HEK293 (cell line): ENCODE results near the gene BCAT1.

ENCODE experiments used
- CTCF ChIA-PET: fragments of 350-600 bp; formaldehyde crosslinking; extraction: SDS; loops from one replicate; lab custom pipeline; 2021; ENCODE audit warnings: antibody characterized with exemption; lab: Yijun Ruan, JAX
- POLR2A ChIA-PET: fragments of 300-600 bp; formaldehyde crosslinking; extraction: SDS; loops from one replicate; lab custom pipeline; 2020; ENCODE audit warnings: antibody characterized with exemption, inconsistent platforms; lab: Yijun Ruan, JAX
- H3K27ac ChIP-seq: fragments of 200-500 bp; sonication (Bioruptor generic); 2 replicates; pipeline ENCODE4 v1.5.1; 2014; ENCODE audit warnings: low read depth, low read length, control low read depth, inconsistent platforms; ENCODE audit errors: extremely low read depth
- H3K36me3 ChIP-seq, 2 experiments: fragments of 200-500 bp in 1 of 2; sonication (Bioruptor generic) in 1 of 2; 1 replicate in 1 of 2; 2 replicates in 1 of 2; pipeline ENCODE4 v1.5.1; 2014 to 2017; ENCODE audit warnings: inconsistent platforms in 2 of 2, low read length in 2 of 2; ENCODE audit not compliant: control insufficient read depth in 2 of 2, insufficient read depth in 1 of 2
- H3K4me1 ChIP-seq: fragments of 200-500 bp; sonication (Bioruptor generic); 2 replicates; pipeline ENCODE4 v1.5.1; 2014; ENCODE audit warnings: mild to moderate bottlenecking, low read length, inconsistent platforms; ENCODE audit not compliant: control insufficient read depth, insufficient read depth
- H3K4me3 ChIP-seq: 2 replicates; pipeline ENCODE4 v1.5.1; 2011; ENCODE audit warnings: low read depth, mild to moderate bottlenecking, control low read depth, low read length, moderate library complexity
- H3K9me3 ChIP-seq: fragments of 200-500 bp; sonication (Bioruptor generic); 2 replicates; pipeline ENCODE4 v1.5.1; 2014; ENCODE audit warnings: low read depth, low read length, inconsistent platforms; ENCODE audit not compliant: control insufficient read depth, insufficient read depth
- GLIS2 ChIP-seq: fragments of 450-650 bp; formaldehyde crosslinking; IDR thresholded peaks from 2 replicates; pipeline ENCODE4 v1.5.1; 2016; ENCODE audit warnings: missing biosample characterization, missing genetic modification characterization
- HIC1 ChIP-seq: fragments of 450-650 bp; formaldehyde crosslinking; IDR thresholded peaks from 2 replicates; pipeline ENCODE4 v1.5.1; 2016; ENCODE audit warnings: missing biosample characterization, missing genetic modification characterization
- PRDM1 ChIP-seq: fragments of 450-650 bp; formaldehyde crosslinking; IDR thresholded peaks from 2 replicates; pipeline ENCODE4; 2016; ENCODE audit warnings: missing biosample characterization, missing genetic modification characterization
- SALL2 ChIP-seq: fragments of 450-650 bp; formaldehyde crosslinking; IDR thresholded peaks from 2 replicates; pipeline ENCODE4 v1.5.0; 2017; ENCODE audit warnings: missing biosample characterization, mild to moderate bottlenecking, missing genetic modification characterization, borderline replicate concordance
- ZBTB48 ChIP-seq: fragments of 450-650 bp; formaldehyde crosslinking; IDR thresholded peaks from 2 replicates; pipeline ENCODE4 v1.5.1; 2016; ENCODE audit warnings: missing biosample characterization, missing genetic modification characterization
- ZBTB49 ChIP-seq: fragments of 450-650 bp; formaldehyde crosslinking; IDR thresholded peaks from 2 replicates; pipeline ENCODE4 v1.5.1; 2016; ENCODE audit warnings: missing biosample characterization, missing genetic modification characterization, low read depth
- ZFP41 ChIP-seq: fragments of 450-650 bp; formaldehyde crosslinking; IDR thresholded peaks from 2 replicates; pipeline ENCODE4 v1.5.1; 2016; ENCODE audit warnings: missing biosample characterization, missing genetic modification characterization, borderline replicate concordance
- ZNF114 ChIP-seq: fragments of 450-650 bp; formaldehyde crosslinking; IDR thresholded peaks from 2 replicates; pipeline ENCODE4 v1.5.0; 2017; ENCODE audit warnings: missing biosample characterization, missing genetic modification characterization
- ZNF175 ChIP-seq: fragments of 450-650 bp; formaldehyde crosslinking; IDR thresholded peaks from 2 replicates; pipeline ENCODE4 v1.5.1; 2016; ENCODE audit warnings: missing biosample characterization, missing genetic modification characterization
- ZNF18 ChIP-seq: fragments of 450-650 bp; formaldehyde crosslinking; IDR thresholded peaks from 2 replicates; pipeline ENCODE4 v1.5.1; 2016; ENCODE audit warnings: missing biosample characterization, missing genetic modification characterization
- ZNF48 ChIP-seq: fragments of 450-650 bp; formaldehyde crosslinking; IDR thresholded peaks from 2 replicates; pipeline ENCODE4 v1.5.1; 2016; ENCODE audit warnings: missing biosample characterization, missing genetic modification characterization
- ZNF701 ChIP-seq: fragments of 450-650 bp; formaldehyde crosslinking; IDR thresholded peaks from 2 replicates; pipeline ENCODE4 v1.5.1; 2016; ENCODE audit warnings: missing biosample characterization, missing genetic modification characterization
- ZNF747 ChIP-seq: fragments of 450-650 bp; formaldehyde crosslinking; IDR thresholded peaks from 2 replicates; pipeline ENCODE4 v1.5.1; 2016; ENCODE audit warnings: missing biosample characterization, missing genetic modification characterization
- ZNF768 ChIP-seq: fragments of 450-650 bp; formaldehyde crosslinking; IDR thresholded peaks from 2 replicates; pipeline ENCODE4 v1.5.1; 2018; ENCODE audit warnings: missing biosample characterization, mild to moderate bottlenecking, missing genetic modification characterization
- ZNF791 ChIP-seq: fragments of 450-650 bp; formaldehyde crosslinking; IDR thresholded peaks from 2 replicates; pipeline ENCODE4 v1.5.1; 2016; ENCODE audit warnings: missing biosample characterization, missing genetic modification characterization
- ZNF830 ChIP-seq: fragments of 450-650 bp; IDR thresholded peaks from 2 replicates; pipeline ENCODE4 v1.5.0; 2018; ENCODE audit warnings: missing biosample characterization, missing genetic modification characterization, low read depth, mild to moderate bottlenecking, moderate library complexity
- TF ChIP-seq, protein P1 (sequence below): fragments of 450-650 bp; formaldehyde crosslinking; IDR thresholded peaks from 2 replicates; pipeline ENCODE4 v1.5.0; 2017; ENCODE audit warnings: missing biosample characterization, missing genetic modification characterization, borderline replicate concordance
- TF ChIP-seq, protein P2 (sequence below): fragments of 450-650 bp; formaldehyde crosslinking; IDR thresholded peaks from 2 replicates; pipeline ENCODE4 v1.5.1; 2017; ENCODE audit warnings: missing biosample characterization, missing genetic modification characterization

Gene BCAT1

GRCh38 chr12:24822121-24822899 is 126.6 kb downstream of the BCAT1 start:
- Histone ChIP-seq H3K4me1 (no peaks in the 10 kb centered on the region), H3K27ac (no peak overlapping the region)
- TF ChIP-seq ZNF175 (no peak), ZBTB49 (no peak), ZFP41 (tag by site-specific recombination) (no peak), ZNF791 (no peak), HIC1 (tag by site-specific recombination) (no peak), ZNF48 (tag by site-specific recombination) (no peak), ZNF768 (no peak), PRDM1 (tag by site-specific recombination) (no peak), ZNF18 (tag by site-specific recombination) (no peak), SALL2 (tag by site-specific recombination) (no peak), GLIS2 (tag by site-specific recombination) (no peak), ZNF747 (tag by site-specific recombination) (no peak), ZNF701 (tag by site-specific recombination) (no peak), ZBTB48 (tag by site-specific recombination) (no peak), ZNF830 (tag by site-specific recombination) (no peak), ZNF114 (tag by site-specific recombination) (no peak)
- TF ChIP-seq, protein P1, sequence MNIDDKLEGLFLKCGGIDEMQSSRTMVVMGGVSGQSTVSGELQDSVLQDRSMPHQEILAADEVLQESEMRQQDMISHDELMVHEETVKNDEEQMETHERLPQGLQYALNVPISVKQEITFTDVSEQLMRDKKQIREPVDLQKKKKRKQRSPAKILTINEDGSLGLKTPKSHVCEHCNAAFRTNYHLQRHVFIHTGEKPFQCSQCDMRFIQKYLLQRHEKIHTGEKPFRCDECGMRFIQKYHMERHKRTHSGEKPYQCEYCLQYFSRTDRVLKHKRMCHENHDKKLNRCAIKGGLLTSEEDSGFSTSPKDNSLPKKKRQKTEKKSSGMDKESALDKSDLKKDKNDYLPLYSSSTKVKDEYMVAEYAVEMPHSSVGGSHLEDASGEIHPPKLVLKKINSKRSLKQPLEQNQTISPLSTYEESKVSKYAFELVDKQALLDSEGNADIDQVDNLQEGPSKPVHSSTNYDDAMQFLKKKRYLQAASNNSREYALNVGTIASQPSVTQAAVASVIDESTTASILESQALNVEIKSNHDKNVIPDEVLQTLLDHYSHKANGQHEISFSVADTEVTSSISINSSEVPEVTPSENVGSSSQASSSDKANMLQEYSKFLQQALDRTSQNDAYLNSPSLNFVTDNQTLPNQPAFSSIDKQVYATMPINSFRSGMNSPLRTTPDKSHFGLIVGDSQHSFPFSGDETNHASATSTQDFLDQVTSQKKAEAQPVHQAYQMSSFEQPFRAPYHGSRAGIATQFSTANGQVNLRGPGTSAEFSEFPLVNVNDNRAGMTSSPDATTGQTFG (tag by site-specific recombination), result no peak
- TF ChIP-seq, protein P2, sequence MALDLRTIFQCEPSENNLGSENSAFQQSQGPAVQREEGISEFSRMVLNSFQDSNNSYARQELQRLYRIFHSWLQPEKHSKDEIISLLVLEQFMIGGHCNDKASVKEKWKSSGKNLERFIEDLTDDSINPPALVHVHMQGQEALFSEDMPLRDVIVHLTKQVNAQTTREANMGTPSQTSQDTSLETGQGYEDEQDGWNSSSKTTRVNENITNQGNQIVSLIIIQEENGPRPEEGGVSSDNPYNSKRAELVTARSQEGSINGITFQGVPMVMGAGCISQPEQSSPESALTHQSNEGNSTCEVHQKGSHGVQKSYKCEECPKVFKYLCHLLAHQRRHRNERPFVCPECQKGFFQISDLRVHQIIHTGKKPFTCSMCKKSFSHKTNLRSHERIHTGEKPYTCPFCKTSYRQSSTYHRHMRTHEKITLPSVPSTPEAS, result no peak
- TF ChIP-seq, all 188 proteins: peak for 0
- Histone ChIP-seq H3K36me3 (no peaks in the 10 kb centered on the region), H3K9me3 (no peaks in the 10 kb centered on the region), H3K4me3 (no peak overlapping the region)
- POLR2A ChIA-PET, result no interaction called here
- CTCF ChIA-PET, result interaction anchor here (0.6 kb wide), 1 partner anchor 153 kb away, joined by 3 read pairs; no protein-coding TSS in a partner anchor
